ENCODE data around the gene KEL.

The KEL gene

GRCh38 chr7:142941541-142941940, 20.6 kb downstream of the KEL start:
- Histone ChIP-seq H3K27ac (ENCODE audit: low read depth, low read length) (no peak overlapping the region), H3K4me2 (ENCODE audit: low read depth, low read length, poor library complexity, severe bottlenecking) (no peak overlapping the region), H3K27me3 (ENCODE audit: low read length) (no peaks in the 10 kb centered on the region), H3K4me3 (ENCODE audit: insufficient read depth, low read length, poor library complexity, severe bottlenecking) (no peak overlapping the region), H3K9me3 (ENCODE audit: insufficient read depth, low read length) (no peaks in the 10 kb centered on the region), H3F3A (ENCODE audit: insufficient read depth) (no peaks in the 10 kb centered on the region), H3K36me3 (ENCODE audit: low read length) (no peaks in the 10 kb centered on the region), H2AFZ (ENCODE audit: low read depth, low read length, severe bottlenecking) (no peak overlapping the region), H3K9ac (ENCODE audit: low read length) (no peak overlapping the region), H3K9me2 (replicated peaks; ENCODE audit: insufficient read depth, low read length) (no peaks in the 10 kb centered on the region), H4K20me1 (ENCODE audit: low read depth, low read length) (no peaks in the 10 kb centered on the region), H3K79me2 (ENCODE audit: insufficient read depth, low read length) (no peaks in the 10 kb centered on the region)
- TF ChIP-seq CTCF (IDR thresholded peaks at IDR 0.05; ENCODE audit: insufficient read depth, low read length, poor library complexity, severe bottlenecking) (no peak), EZH2phosphoT487 (conservative IDR thresholded peaks at IDR 0.05; ENCODE audit: low read length) (no peak)

- no peaks in the 10 kb centered on the region for H3K36me3 ChIP-seq (ENCODE audit: low read length)
- H3K79me2 ChIP-seq (ENCODE audit: insufficient read depth, low read length): no peaks in the 10 kb centered on the region
- no peak overlapping the region for H2AFZ ChIP-seq (ENCODE audit: low read depth, low read length, severe bottlenecking)
- no peak overlapping the region for H3K4me3 ChIP-seq (ENCODE audit: insufficient read depth, low read length, poor library complexity, severe bottlenecking)
- H3F3A ChIP-seq (ENCODE audit: insufficient read depth): no peaks in the 10 kb centered on the region
- H3K27ac ChIP-seq (ENCODE audit: low read depth, low read length): no peak overlapping the region
- no peaks in the 10 kb centered on the region for H3K9me3 ChIP-seq (ENCODE audit: insufficient read depth, low read length)
- H3K9ac ChIP-seq (ENCODE audit: low read length): no peak overlapping the region
- TF ChIP-seq EZH2phosphoT487 (conservative IDR thresholded peaks at IDR 0.05; ENCODE audit: low read length) (no peak), CTCF (IDR thresholded peaks at IDR 0.05; ENCODE audit: insufficient read depth, low read length, poor library complexity, severe bottlenecking) (no peak)
- H3K4me2 ChIP-seq (ENCODE audit: low read depth, low read length, poor library complexity, severe bottlenecking): no peak overlapping the region
- no peaks in the 10 kb centered on the region for H3K27me3 ChIP-seq (ENCODE audit: low read length)
- no peaks in the 10 kb centered on the region for H4K20me1 ChIP-seq (ENCODE audit: low read depth, low read length)
- H3K9me2 ChIP-seq (replicated peaks; ENCODE audit: insufficient read depth, low read length): no peaks in the 10 kb centered on the region
These were observed 21.1 kb downstream of the KEL start for GRCh38 chr7:142940966-142941535.

- H3F3A ChIP-seq (ENCODE audit: insufficient read depth): no peaks in the 10 kb centered on the region
- H3K9me3 ChIP-seq (ENCODE audit: insufficient read depth, low read length): no peaks in the 10 kb centered on the region
- no peaks in the 10 kb centered on the region for H3K27me3 ChIP-seq (ENCODE audit: low read length)
- no peak within 1 kb of the TSS for H3K4me2 ChIP-seq (ENCODE audit: low read depth, low read length, poor library complexity, severe bottlenecking)
- H3K9me2 ChIP-seq (replicated peaks; ENCODE audit: insufficient read depth, low read length): no peaks in the 10 kb centered on the region
- no peak within 1 kb of the TSS for H3K9ac ChIP-seq (ENCODE audit: low read length)
- H3K36me3 ChIP-seq (ENCODE audit: low read length): no peaks in the 10 kb centered on the region
- no peak within 1 kb of the TSS for H3K27ac ChIP-seq (ENCODE audit: low read depth, low read length)
- no peaks in the 10 kb centered on the region for H3K79me2 ChIP-seq (ENCODE audit: insufficient read depth, low read length)
- no peaks in the 10 kb centered on the region for H4K20me1 ChIP-seq (ENCODE audit: low read depth, low read length)
- no peak within 1 kb of the TSS for H3K4me3 ChIP-seq (ENCODE audit: insufficient read depth, low read length, poor library complexity, severe bottlenecking)
- H2AFZ ChIP-seq (ENCODE audit: low read depth, low read length, severe bottlenecking): no peak within 1 kb of the TSS
- TF ChIP-seq EZH2phosphoT487 (conservative IDR thresholded peaks at IDR 0.05; ENCODE audit: low read length): no peak
- peak; percentile 17 for TF ChIP-seq CTCF (IDR thresholded peaks at IDR 0.05; ENCODE audit: insufficient read depth, low read length, poor library complexity, severe bottlenecking)
These were observed 22.8 kb downstream of the KEL start, which contains the start of gene LLCFC1 for GRCh38 chr7:142939226-142939910. TSS of gene LLCFC1 (plus strand) at chr7:142939484. CDS start at chr7:142939622, 138 bp downstream.
